Measurements from ENCODE around the gene KLF16. TPM values are rescaled to one million over a fixed set of nuclear protein-coding genes. Genes with fewer than 3 reads are reported as not detected.

The KLF16 gene
- total and polyA plus RNA-seq, 9 of the 15 experiments (the other 6 are each of a cell fraction or from before 2014, with no cell fraction given), result 0.04 to 60.4 (median 6.8) TPM

GRCh38 chr19:1856698-1857603 is 6.4 kb downstream of the KLF16 start (continued):
- TF ChIP-seq NCOA4 (IDR thresholded peaks at IDR 0.05; ENCODE audit: partially characterized antibody), result no peak
- no peak for TF ChIP-seq ZNF277 (CRISPR knock-in tag; IDR thresholded peaks at IDR 0.05; ENCODE audit: borderline replicate concordance)
- TF ChIP-seq TAF9B (IDR thresholded peaks at IDR 0.05; ENCODE audit: partially characterized antibody), result no peak
- TF ChIP-seq ZNF644 (tag; IDR thresholded peaks at IDR 0.05; ENCODE audit: low read depth), result no peak
- TF ChIP-seq ZZZ3 (IDR thresholded peaks at IDR 0.05), result no peak
- TF ChIP-seq TARDBP (IDR thresholded peaks at IDR 0.05), result no peak; the same call in 1 of the 2 replicates
- TF ChIP-seq SIX5 (IDR thresholded peaks at IDR 0.05; ENCODE audit: borderline replicate concordance in 1 of 2, insufficient read depth in 1 of 2, low read depth in 1 of 2, low read length in 2 of 2), result no peak
- no peak for TF ChIP-seq HES1 (IDR thresholded peaks at IDR 0.05; ENCODE audit: low read depth)
- no peak for TF ChIP-seq KAT8 (IDR thresholded peaks at IDR 0.05; ENCODE audit: low read depth)
- no peak for TF ChIP-seq ZNF778 (CRISPR knock-in tag; IDR thresholded peaks at IDR 0.05)
- TF ChIP-seq FOXK1 (CRISPR knock-in tag; IDR thresholded peaks at IDR 0.05; ENCODE audit: borderline replicate concordance), result no peak
- no peak for TF ChIP-seq ZNF764 (CRISPR knock-in tag; IDR thresholded peaks at IDR 0.05; ENCODE audit: low read depth)
- no peak for TF ChIP-seq HOMEZ (CRISPR knock-in tag; IDR thresholded peaks at IDR 0.05)
- no peak for TF ChIP-seq ESRRB (CRISPR knock-in tag; IDR thresholded peaks at IDR 0.05; ENCODE audit: borderline replicate concordance)
- TF ChIP-seq KDM4B (IDR thresholded peaks at IDR 0.05; ENCODE audit: borderline replicate concordance in 2 of 2, low read depth in 1 of 2), result no peak; a peak in 2 of 4 replicates
- peak; percentile 24 for TF ChIP-seq NFIC (IDR thresholded peaks at IDR 0.05)
- no peak for TF ChIP-seq NUFIP1 (IDR thresholded peaks at IDR 0.05; ENCODE audit: partially characterized antibody)
- TF ChIP-seq NR3C1 (CRISPR knock-in tag; IDR thresholded peaks at IDR 0.05), result 0 out of 2 replicates have a peak, but pooled peaks have one; percentile 48
- no peak for TF ChIP-seq ZBED1 (IDR thresholded peaks at IDR 0.05)
- no peak for TF ChIP-seq SNRNP70 (optimal IDR thresholded peaks at IDR 0.05; ENCODE audit: low read depth, low read length)
- no peak for TF ChIP-seq CBX5 (IDR thresholded peaks at IDR 0.05; ENCODE audit: borderline replicate concordance, low read depth)
- TF ChIP-seq SNAPC5 (CRISPR knock-in tag; IDR thresholded peaks at IDR 0.05), result no peak
- TF ChIP-seq NBN (IDR thresholded peaks at IDR 0.05; ENCODE audit: low read depth), result no peak
- TF ChIP-seq CCNT2 (IDR thresholded peaks at IDR 0.05; ENCODE audit: borderline replicate concordance, extremely low read depth, insufficient read length, low read depth, low read length), result peak; percentile 79
- no peak for TF ChIP-seq NFE2L1 (tag; IDR thresholded peaks at IDR 0.05; ENCODE audit: borderline replicate concordance, low read depth)
